ENCODE results near the gene SLC25A47.
"Not testable (repeated sequence)": the region's sequence is repeated elsewhere in the genome, so short reads cannot be mapped to it uniquely, and the experiment has no call there.

Gene SLC25A47, protein sequence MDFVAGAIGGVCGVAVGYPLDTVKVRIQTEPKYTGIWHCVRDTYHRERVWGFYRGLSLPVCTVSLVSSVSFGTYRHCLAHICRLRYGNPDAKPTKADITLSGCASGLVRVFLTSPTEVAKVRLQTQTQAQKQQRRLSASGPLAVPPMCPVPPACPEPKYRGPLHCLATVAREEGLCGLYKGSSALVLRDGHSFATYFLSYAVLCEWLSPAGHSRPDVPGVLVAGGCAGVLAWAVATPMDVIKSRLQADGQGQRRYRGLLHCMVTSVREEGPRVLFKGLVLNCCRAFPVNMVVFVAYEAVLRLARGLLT

DNA sequence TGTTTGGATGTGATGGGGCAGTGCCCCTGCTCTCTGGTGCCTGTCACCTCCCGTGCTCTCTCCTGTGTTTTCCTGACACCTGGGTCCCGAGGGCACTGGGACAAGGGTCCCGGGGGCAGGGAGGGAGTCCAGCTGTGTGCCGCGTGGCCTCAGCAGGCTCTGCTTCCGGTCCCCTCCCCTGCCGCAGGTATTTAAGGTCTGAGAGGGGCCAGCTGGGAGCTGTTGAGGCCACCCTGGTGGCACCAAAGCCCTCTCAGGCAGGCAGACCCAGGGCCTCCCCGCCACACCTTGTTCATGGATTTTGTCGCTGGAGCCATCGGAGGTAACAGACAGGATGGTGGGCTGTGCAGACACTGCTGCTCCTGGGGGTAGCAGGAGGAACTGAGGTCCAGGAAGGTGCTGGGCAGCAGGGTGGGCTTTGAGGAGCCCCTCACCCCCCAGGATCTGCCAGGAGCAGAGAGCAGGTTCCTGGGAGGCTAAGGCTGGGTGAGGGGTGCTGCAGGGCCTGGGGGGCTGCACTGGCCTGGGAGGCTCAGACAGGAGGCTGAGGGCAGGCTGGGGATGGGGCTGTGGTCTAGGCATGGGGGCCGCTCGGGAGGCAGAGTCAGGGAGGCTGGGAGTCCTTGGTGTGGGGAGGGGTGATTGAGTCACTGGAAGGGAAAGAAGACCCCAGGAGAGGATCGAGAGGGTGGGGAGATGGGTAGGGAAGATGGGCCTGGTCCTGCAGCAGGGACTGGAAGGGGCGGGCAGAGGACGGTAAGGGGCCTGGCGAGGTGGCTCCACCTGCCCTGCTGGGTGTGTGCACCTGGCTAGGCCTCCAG, at the start of gene SLC25A47:
Gene SLC25A47, plus strand, starts transcription at position 219 of the 821 bp plus-strand sequence. Its CDS starts 76 bp downstream, at position 295.
- peak; percentile 9 for DNase-seq

DNA sequence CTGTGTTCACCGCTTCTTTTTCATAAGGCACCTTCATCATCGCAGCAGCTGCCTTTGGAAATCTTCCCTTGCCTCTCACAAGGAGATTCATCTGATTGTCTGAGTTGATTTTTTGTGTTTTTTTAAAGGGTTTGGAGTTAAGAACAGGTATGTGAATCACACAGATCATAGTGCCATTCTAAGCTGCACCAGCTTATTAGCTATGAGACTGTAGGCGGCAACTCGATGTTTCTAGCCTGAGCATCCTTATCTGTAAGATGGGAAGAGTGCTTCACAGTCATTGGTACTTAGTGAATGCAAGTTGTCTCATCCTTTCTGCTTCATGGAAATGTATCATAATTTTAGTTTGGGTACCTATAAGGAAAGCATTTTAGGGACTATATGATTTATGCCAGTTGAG, 48.9 kb upstream of the SLC25A47 start:
- DNase-seq: no peak

DNA sequence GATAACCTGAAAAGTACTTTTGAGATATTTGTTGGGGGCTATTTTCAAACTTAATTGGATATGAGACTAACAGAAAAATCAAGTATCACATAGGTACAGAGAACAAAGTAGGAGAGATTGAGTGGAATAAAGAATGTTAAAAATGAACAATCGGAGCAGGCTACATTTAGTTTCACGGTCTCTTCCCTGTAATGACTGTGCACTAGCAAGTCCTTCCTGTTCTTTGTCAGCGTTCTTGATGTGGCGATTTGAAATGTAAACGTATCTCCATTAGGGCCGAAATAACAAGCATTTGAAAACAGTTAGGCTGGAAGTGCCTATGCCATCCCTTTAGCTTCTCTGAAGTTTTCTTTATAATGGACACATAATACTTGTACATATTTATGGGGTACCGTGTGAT, 47.9 kb upstream of the SLC25A47 start:
- no peak for DNase-seq

DNA sequence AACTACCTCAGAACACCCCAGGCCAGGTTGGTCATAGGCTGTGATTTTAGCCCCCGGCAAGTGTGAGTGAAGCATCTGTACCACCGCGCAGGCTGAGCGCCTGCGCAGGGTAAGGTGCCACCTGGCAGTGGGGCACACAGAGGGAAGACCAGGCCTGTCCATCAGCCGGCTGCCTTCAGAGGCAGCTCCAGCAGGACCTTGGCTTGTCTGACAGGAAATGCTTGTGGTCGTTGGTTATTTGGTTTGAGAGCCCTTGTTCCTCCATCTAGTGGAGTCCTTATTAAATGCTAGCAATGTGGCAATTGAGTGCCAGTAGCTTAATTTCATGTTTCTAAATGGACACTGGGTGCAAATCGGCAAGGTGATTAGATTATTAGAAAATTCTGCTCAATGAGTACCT, 44.4 kb upstream of the SLC25A47 start:
- no peak for DNase-seq

DNA sequence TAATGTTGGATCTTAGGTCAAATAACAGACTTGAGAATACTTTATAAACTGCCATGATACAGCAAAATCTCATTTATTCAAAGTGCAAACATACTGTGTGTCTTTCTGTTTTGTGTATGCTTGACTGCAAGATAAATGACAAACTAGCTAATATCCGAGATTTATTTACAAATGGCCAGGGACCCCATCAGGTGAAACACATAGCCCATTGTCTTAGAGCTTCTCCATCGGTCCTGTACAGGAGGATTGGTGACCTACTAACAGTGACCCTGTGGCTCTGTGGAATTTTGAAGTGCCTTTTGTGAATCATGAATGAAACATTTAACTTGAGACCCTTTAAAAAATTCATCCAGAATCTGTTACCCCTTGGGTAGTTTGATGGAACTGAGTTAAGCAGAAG, 44.0 kb upstream of the SLC25A47 start:
- DNase-seq: no peak

DNA sequence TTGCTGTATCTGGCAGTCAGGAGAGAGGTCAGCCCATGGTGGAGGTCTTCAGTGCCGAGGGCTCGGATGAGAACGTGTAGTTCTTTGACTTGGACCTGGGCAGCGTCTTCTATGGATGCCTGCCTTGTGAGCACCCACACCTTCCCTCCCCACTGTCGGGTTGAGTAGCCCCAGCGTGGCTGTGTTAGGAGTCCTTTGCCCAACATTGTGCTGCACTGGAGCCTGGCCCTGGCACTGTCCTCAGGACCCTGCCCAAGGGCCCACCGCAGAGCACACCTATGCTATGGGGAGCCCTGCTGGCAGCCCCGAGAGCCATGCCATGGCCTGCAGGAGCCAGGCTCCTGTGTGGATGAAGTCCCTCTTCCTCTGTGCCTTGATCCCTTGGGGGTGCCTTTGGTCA, 43.6 kb upstream of the SLC25A47 start:
- no peak for DNase-seq

DNA sequence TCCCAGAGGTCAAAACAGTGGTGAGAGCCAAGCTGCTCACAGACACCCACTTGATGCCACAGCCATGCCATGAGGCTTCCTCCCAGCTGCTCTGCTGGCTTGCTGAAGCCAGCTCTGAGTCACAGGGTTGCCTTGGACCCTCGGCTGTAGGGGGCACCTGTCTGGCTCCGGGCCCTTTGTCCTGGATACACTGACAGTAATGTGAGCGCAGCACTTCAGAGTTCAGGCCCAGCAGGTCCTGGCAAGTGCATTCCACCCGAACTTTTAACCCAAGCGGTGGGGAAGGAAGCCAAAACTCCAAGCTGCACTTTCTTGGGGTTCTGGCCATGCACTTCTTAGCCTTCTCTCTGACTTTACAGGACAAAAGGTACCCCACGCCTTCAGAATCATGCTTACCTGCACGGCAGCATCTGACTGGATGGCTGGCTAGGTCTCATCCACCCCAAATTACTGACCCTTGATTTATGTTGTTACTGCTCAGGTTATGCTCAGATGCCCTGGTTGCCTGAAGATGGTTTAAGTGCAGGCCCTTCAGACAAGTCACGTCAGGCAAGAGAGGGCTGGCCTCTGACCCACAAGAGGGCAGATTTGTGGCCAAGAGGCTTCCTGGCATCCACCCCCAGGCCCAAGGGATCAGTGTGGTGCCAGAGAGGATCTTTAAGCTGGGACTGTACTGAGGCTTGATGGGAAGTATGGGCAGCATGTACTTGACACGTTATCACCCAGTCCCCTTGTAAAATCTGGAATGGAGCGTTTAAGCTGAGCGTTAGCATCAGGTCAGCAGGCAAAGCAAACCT, 41.7 kb upstream of the SLC25A47 start:
- no peak for DNase-seq

DNA sequence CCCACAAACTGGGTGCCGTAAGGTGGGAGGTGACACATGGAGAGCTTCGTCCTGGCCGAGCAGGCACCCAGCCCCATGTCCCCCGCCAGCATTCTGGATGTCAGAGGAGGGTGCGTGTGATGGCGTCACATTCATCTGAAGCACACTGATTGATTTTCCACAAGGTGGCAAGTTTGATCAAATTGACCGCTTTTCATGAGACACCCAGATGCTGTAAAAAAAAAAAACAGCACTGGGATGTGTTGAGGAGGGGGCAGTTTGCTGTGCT, 41.1 kb upstream of the SLC25A47 start:
- DNase-seq: no peak

DNA sequence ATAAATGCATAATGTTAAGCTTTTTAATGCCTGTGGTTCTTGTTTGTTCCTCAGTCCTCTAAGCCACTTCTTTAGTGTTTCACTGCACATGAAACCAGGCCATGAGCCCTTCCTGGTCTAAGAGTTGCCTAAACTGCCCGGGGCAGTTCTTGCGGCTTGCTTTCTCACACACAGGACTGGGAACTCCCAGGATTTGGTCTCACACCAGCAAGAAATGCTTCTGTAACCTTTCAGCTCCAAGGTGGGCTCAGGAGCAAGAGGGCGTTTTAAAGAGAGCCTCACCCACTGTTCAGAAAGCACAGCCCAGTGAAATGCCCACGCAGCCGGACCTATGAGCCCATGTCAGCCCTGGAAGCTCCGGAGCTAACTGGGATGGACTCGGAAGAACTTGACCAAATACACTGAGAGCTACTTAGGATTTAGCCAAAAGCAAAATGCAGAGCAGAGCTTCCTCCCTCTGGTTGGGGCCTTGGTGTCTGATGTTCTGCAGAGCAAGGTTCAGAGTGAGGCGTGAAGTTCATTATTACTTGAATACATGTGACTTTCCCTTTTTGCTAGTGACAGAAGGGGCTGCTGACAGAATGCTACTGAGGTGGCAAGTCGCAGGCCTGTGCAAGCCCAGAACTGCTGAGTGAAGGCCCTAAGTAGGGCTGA, 40.2 kb upstream of the SLC25A47 start:
- DNase-seq: no peak

DNA sequence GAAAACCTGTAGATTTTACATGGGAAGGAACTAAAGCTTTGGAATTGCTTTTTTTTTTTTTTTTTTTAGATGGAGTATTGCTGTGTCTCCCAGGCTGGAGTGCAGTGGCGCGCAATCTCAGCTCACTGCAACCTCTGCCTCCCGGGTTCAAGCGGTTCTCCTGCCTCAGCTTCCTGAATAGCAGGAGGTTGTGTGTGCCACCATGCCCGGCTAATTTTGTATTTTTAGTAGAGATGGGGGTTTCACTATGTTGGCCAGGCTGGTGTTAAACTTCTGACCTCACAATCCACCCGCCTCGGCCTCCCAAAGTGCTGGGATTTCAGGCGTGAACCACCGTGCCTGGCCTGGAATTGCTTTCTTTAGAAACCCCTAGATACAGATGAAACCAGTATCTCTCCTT, 39.7 kb upstream of the SLC25A47 start:
- DNase-seq: not testable (repeated sequence)

DNA sequence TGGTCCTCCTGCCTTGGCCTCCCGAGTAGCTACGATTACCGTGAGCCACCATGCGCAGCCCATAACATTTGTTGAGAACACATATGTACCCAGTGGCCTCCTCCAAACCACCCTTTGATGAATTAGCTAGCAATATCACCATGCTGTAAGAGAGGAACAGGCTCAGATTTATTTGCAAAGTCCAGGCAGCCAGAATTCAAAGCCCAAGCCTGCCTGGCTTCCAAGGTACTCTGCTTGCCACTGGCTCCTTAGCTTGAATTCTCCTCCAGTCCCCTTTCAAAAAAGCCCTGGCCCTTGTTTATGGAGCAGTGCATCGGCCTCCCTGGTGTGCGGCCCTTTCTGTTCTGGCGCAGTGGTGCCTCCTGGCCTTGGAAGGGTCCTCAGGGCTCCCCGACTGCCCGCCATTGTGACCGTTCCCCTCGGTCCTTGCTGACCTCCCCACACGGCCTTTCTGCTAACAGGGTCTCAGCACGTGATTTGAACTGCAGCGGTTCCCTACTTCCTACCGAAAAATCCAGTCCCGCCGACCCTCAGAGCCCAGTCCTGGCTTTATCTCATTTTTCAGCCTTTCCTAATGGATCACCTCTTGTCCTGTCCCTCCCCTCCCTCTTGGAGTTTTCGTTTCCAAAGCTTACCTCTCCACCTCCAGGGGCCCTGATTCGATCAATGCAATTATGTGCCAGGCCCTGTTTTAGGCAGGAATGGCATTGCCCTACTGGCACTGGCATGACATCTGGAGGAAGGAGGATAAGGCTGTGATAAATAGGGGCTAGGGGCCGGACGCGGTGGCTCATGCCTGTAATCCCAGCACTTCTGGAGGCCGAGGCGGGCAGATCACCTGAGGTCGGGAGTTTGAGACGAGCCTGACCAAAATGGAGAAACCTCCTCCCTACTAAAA, 38.9 kb upstream of the SLC25A47 start:
- DNase-seq: no peak

DNA sequence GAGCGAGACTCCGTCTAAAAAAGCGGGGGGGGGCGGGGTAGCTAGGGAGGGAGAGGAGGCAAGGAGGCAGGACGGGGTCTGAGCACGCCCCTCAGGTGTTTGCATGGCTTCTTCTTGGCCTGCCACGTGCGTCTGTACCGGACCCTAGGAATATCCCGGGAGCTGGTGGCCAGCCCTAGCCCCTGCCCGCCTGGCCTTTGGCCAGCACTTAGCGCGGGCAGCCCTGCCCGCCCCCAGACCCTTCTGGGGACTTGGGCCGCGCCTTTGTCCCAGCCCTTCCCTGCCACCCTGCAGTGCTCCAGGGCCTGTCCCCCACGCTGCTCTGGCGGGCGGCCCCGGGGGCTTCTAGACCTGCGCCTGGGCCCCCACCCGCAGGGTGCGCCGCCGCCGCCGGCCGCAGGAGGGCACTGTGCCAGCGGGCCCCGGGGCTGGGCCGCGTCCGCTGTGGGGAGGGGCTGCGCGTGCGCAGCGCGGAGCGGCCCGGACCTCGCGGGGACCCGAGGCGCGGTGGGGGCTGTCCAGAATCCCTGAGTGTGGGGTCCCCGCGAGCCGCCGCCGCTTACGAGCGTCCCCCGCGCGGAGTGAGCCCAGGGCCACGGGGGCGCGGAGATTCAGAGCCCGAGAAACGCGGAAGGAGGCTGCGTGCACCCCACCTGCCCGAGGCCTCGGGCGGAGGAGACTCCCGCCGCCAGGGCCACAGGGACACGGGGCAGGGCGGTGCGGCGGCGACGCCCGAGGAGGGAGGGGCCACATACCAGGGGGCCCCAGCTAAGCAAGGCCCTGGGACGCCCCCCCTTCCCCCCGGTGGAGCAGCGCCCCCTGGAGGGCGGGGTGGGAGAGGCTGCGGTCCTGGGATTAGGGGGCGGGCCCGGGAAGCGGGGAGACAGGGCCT, 37.9 kb upstream of the SLC25A47 start:
- peak; percentile 50 for DNase-seq

DNA sequence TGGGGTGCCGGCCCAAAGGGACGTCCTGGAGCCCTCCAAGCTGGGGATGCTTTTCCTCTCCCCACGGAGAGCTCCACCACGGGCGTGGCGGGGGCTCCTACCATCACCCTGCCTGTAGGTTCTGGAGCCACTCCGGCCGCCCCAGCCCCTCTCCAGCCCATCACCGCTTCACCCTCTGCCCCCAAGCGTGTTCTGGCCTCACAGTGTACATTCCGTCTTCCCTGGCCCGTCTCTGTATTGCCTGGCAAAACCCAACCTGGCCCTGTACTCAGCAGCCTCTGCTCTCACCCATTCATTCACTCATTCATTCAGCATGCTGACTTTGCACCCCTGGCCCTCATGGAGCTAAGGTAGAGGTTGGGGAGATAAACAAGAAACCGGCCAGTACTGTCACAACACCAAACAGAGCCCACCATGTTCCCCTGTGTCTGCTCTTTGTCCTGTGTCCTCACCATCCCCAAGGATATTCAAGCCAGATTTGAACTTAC, 37.2 kb upstream of the SLC25A47 start:
- DNase-seq: no peak

DNA sequence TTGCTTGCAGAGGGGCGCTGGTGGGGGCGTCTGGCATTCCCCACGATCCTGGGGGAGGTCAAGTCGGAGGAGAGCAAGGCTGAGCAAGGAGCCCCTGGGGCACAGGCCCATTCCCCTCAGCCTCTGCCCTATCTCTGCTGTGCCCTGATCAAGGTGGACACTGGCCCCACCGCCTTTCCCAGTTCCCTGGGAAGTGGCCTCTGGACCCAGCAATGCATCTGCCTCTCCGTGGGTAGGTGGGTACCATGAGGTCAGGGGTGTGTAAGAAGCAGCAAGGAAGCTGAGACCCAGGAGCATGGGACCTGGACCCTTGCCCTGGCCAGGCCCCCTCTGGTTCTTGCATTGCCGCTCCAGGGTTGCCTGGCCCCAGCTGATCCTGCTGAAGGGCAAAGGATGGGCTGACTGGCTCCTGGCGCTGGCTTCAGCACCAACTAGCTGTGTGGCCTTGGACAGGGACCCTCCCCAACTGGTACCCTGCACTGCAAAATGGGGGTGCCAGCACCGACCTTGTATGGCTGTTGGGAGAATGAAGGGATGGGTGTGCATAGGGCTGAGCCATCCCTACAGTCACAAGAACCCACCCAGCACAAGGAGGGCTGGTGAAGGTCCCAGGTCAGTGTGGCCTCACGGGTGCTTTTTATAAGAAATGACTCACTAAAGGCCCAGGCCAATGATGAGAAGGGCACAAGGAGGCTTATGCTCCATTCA, 36.5 kb upstream of the SLC25A47 start:
- no peak for DNase-seq

DNA sequence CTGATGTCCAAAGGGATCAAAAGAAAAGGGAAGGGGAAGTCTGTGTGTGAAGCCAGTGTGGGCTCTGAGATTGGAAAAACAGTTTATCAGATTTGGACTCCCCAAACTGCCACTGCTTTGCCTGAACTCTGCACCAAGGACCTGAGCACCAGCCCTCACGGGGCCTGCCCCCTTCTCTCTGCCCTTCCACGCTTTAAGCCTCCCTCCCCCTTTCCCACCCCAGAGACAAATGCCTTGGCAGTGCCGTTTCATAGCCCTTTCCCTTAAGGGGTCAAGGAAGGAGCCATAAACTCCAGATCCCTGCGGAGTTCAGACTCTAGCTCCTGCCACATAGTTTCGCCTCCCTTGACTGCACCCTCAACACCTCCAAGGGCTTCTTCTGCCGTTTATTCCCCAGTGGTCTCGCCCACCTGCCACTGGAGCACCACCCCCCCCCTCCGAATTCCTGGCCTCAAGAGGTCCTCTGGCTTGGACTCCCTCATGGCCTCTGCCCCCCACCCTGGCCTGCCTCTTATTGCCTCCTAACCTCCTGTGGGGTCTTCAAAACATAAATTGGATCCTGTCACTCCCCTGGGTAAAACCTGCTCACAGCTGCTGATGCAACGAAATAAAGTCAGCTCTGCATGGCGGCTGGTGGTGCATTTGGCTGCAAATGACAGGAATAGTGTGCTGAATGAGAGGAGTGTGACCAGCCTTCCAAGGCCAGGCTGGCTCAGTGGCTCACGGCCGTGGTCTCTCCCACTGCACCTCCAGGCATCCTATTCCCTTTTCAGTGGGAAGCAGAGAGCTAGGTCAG, 35.7 kb upstream of the SLC25A47 start:
- DNase-seq: no peak

DNA sequence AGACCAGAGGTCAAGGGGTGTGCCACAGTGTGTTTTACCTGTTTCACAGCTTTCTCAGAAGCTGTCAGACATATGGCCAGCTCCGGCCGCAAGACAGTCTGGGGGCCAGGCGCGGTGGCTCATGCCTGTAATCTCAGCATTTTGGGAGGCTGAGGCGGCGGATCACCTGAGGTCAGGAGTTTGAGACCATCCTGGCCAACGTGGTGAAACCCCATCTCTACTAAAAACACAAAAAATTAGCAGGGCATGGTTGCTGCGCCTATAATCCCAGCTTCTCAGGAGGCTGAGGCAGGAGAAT, 35.2 kb upstream of the SLC25A47 start:
- DNase-seq: not testable (repeated sequence)

DNA sequence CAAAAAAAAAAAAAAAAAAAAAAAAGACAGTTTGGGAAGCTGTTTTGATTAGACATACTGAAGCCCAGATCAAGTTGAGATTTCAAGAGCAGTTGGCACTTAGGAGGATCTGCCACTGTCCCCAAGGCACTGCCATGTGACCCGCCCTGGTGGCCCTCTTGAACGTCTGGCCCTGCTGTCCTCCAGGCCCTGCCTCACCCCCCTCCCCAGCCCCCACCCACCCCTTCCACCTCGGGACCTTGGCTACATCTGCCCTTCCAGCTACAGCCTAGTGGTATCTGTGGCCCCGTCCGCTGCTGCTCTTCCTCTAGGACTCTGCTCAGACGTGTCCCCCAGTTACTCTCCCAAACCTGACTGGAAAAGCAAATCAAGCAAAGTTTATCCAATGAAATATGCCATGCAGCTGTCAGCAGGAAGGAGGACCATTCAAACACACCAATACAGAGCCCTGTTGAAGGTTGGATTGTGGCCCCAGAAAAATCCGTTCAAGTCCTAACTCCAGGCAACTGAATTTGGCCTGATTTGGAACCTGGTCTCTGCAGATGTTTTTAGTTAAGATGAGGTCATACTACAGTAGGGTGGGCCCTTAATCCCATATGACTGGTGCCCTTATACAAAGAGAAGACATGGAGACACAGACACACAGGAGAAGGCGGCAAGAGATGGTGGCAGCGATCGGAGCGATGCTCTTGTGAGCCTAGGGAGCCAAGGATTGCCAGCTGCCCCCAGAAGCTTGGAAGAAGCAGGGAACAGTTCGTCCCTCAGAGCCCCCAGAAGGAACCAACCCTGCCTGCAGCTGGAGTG, 34.6 kb upstream of the SLC25A47 start:
- DNase-seq: no peak

DNA sequence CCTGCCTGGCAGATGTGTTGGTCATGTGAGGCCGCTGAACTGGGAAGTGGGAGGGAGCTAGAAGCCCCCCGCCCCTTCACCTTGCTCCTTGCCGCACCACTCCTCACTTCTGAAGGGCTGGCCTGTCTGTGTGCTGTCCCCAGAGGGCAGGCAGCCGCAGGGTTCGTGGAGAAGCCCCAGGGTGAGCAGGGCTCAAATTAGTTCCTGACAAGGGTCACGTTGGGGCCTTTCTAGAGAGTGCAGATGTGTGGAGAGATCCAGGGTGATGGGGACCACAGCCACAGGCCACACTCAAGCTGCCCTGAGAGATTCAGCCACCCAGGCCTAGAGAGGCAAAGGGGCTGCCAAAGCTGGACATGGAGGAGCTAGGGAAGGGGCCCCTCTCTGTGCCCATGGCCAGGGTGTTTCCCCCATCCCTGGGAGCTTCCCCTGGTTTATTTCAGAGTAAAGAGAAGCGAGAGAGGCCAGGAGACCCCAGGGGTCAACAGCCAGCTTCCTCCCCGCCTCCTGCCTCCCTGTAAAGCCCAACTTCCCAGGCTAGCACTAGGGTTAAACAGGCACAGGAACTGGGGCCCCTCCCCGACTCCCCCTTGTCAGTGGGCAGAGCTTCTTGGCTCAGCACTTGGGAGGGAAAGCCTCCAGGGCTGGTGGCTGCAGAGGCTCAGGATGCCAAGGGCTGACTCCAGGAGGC, 33.1 kb upstream of the SLC25A47 start:
- no peak for DNase-seq

Measured in NCI-H146 (cell line).